Ramos (cell line): Measurements from ENCODE around the gene ZNF263.
"Not testable (repeated sequence)": the region's sequence is repeated elsewhere in the genome, so short reads cannot be mapped to it uniquely, and the experiment has no call there.

ENCODE experiments used
- in situ Hi-C: fragments of 300-500 bp; cut with MboI; formaldehyde crosslinking; loops from one replicate; pipeline ENCODE4 v1.14.3; 2022; ENCODE audit warnings: low sequenced_read_pairs; ENCODE audit not compliant: unreplicated experiment

The ZNF263 gene

DNA sequence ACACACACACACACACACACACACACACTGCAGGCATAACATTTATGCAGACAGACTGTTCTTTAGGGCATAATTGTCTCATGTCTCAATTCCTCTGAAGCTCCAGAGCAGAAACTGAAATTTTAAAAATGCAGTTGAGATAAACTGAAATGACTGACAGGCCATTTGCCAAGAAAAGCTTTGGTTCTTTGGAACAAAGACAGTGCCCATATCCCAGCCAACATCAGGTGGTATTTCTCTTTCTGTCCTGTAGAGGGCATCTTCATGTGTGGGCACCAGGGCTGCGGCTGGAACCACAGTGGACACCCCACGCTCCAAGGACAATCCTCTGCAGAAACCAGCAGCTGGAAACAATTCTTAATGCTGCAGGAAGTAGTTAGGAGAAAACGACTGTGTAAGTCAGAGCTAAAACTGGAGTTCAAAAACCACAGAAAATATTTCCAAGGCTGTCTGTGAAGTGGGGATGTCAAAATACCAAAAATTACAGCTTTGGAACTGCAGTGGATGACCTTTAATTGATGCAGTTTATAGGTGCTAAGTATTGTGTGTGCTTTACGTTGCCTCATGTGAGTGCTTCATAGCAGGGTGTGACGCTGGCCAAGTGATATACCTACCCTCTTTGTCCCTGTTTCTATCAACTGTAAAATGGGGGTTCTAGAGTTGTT lies 16.3 kb upstream of the ZNF263 start:
- in situ Hi-C loops = no loop called here

DNA sequence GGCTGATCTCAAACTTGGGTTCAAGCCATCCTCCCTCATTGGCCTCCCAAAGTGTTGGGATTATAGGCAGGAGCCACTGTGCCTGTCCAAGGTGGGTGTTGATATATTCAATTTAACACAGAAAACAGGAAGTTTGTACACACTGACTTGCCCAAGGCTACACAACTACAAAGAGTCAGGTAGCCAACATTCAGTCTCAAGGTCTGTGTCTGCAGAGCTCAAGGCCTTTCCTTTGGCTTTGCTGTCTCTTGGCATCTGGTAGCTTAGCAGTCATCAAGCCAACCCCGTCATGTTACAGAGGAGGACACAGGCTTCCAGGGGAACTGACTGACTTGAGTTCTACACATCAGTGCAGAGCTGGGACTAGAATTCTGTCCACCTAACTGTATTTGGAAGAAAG lies 15.0 kb upstream of the ZNF263 start:
- in situ Hi-C loops = no loop called here

DNA sequence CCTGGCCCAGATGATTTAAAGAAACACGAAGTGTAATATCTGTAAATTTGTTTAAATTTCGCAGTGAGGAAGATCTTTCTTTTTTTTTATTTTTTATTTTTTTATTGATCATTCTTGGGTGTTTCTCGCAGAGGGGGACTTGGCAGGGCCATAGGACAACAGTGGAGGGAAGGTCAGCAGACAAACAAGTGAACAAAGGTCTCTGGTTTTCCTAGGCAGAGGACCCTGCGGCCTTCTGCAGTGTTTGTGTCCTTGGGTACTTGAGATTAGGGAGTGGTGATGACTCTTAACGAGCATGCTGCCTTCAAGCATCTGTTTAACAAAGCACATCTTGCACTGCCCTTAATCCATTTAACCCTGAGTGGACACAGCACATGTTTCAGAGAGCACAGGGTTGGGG lies 12.6 kb upstream of the ZNF263 start:
- in situ Hi-C loops = not testable (repeated sequence)

GRCh38 chr16:3271281-3271680 lies 12.0 kb upstream of the ZNF263 start:
- in situ Hi-C loops = not testable (repeated sequence)

DNA sequence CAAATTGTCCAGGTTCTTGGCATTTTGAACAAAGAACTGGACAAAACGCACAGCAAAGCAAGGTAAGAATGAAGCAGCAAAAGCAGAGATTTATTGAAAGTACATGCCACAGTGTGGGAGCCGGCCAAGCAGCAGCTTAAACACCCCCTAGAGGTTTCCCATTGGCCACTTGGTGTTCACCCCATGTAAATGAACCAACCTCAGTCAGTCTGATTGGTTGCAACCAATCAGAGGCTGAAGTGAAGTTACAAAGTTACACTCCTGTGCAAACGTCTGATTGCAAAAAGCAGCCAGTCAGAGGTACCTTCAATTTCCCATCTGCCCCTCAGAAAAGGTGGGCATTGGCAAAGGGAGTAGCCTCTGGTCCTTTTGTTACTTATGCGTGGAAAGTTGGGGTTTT lies 8.8 kb upstream of the ZNF263 start:
- in situ Hi-C loops = no loop called here

- in situ Hi-C loops = no loop called here
These were observed 8.3 kb upstream of the ZNF263 start for GRCh38 chr16:3274947-3275346.

- in situ Hi-C loops = no loop called here
These were observed 6.6 kb upstream of the ZNF263 start for GRCh38 chr16:3276679-3277078.

DNA sequence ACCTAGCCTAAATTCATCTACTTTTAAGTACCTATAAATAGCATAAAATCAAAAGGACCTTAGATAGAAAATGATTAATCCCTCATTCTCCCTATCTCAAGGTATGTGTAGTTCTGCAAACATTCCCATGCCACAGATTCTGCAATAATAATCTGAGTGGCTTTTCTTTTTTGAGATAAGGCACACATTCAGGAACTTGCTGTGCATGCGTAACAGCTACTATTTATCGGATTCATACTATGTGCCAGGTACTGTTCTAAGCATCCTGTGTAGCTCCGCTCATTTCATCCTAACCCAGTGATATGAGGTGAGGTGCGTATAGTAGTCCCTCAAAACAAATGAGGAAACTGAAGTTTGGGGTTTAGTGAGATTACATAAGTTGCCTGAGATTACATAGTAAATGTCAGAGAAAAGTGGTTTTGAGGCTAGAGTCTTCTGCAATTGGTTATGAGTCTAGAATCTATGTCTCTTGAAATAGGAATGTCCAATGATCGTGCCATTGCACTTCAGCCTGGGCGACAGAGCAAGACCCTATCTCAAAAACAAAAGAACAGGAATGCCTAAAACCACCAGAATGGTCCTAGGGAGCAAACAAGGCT lies 2.0 kb upstream of the ZNF263 start:
- in situ Hi-C loops = no loop called here

DNA sequence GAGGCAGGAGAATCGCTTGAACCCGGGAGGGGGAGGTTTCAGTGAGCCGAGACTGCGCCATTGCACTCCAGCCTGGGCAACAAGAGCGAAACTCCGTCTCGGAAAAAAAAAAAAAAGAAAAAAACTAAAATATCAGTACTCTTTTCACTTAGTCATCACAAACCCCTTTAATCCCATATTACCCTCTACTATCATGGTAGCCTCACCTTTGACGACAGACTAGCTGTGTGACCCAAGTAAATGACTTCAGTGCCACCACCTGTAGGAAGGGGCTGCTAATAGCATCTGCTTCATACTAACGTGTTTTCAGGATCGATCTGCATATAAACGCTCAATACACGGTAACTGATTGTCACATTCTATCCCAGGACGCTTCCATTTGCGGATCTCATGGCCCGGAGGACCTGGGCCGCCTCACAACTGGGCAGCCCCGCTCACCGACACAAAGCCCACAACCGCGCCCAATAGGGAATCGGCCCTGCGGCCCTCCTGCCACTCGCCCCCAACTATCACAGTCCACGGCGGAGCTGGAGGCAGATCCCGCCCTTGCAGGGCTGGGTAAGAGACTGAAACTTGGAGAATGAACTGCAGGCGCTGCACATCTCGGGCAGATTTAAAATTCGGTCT lies 1.1 kb upstream of the ZNF263 start:
- in situ Hi-C loops = no loop called here

GRCh38 chr16:3283543-3284447 lies 504 bp downstream of the ZNF263 start:
- in situ Hi-C loops = no loop called here

DNA sequence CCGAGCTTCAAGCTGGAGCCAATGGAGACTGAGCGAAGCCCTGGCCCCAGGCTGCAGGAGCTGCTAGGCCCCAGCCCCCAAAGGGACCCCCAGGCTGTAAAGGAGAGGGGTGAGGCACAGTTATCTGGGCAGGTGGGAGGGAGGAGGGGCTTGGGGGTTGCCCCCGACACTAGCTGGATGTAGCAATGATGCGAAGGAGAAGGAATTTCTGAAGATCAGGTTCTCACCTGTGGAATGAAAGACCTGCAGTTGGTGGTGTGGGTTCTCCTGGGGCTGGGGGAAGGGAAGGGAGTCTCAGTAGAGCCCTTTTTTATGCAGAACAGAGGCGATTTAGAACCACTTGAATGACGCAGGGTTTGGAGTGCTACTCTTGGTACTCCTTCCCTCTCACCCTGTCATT lies 1.8 kb downstream of the ZNF263 start:
- in situ Hi-C loops = no loop called here

- in situ Hi-C loops = no loop called here
These were observed 6.8 kb downstream of the ZNF263 start for GRCh38 chr16:3289998-3290673.

GRCh38 chr16:3292604-3293003 lies 9.3 kb downstream of the ZNF263 start:
- in situ Hi-C loops = no loop called here

GRCh38 chr16:3295209-3295608 lies 11.9 kb downstream of the ZNF263 start:
- in situ Hi-C loops = no loop called here

GRCh38 chr16:3295783-3296182 lies 12.5 kb downstream of the ZNF263 start:
- in situ Hi-C loops = no loop called here

- in situ Hi-C loops = no loop called here
These were observed 21.1 kb downstream of the ZNF263 start for GRCh38 chr16:3304370-3304769.

GRCh38 chr16:3305109-3306068 lies 22.1 kb downstream of the ZNF263 start, which contains the start of the genes TIGD7 and ZNF75A:
Gene TIGD7 (minus strand): TSS chr16:3305430. CDS start chr16:3300614, 4,816 bp downstream.
Gene ZNF75A (plus strand): TSS chr16:3305497. CDS start chr16:3308429, 2,932 bp downstream.
- in situ Hi-C loops = no loop called here

- in situ Hi-C loops = no loop called here
These were observed 22.8 kb downstream of the ZNF263 start for GRCh38 chr16:3306078-3306477.

DNA sequence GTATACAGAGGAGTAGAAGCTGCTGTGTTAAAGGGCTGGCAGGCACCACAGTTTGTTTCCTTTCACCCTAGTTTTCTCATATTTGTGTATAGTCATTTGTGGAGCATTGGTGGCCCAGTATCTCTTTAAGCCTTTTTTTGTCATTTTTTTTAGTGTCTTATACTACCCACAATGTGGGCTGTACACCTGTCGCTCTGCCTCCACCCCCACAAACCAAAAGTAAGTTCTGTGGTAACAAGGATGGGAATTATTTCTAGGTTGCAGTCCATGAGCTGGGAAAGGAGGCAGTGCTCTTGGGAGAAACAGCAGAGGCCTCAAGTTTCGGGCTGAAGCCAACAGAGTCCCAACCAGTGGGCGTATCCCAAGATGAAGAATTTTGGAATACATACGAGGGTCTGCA lies 28.2 kb downstream of the ZNF263 start:
- in situ Hi-C loops = no loop called here
